Parathyroid adenoma (tissue), 2 donors: ENCODE data around the gene PPIL1.
"Not testable (repeated sequence)": the region's sequence is repeated elsewhere in the genome, so short reads cannot be mapped to it uniquely, and the experiment has no call there.

Experiments
- H2AFZ ChIP-seq: fragments of 300-600 bp; sonication (generic); one replicate; pipeline ENCODE4 v1.7.0; 2017; ENCODE audit warnings: antibody characterized with exemption, mild to moderate bottlenecking
- H3K27ac ChIP-seq: fragments of 300-600 bp; sonication (generic); one replicate; pipeline ENCODE4 v1.7.0; 2017
- H3K27me3 ChIP-seq: fragments of 300-600 bp; sonication (generic); one replicate; pipeline ENCODE4 v1.7.0; 2017; ENCODE audit warnings: low read length; ENCODE audit not compliant: control insufficient read depth, insufficient read depth
- H3K36me3 ChIP-seq: fragments of 300-600 bp; sonication (generic); one replicate; pipeline ENCODE4 v1.7.0; 2017; ENCODE audit warnings: low read length; ENCODE audit not compliant: control insufficient read depth, insufficient read depth
- H3K4me1 ChIP-seq: fragments of 300-600 bp; sonication (generic); one replicate; pipeline ENCODE4 v1.7.0; 2017; ENCODE audit warnings: control low read depth
- H3K4me2 ChIP-seq: fragments of 300-600 bp; sonication (generic); one replicate; pipeline ENCODE4 v1.7.0; 2017; ENCODE audit warnings: low read length
- H3K4me3 ChIP-seq: fragments of 300-600 bp; sonication (generic); one replicate; pipeline ENCODE4 v1.7.0; 2017; ENCODE audit warnings: low read depth, low read length
- H3K79me2 ChIP-seq: fragments of 300-600 bp; sonication (generic); one replicate; pipeline ENCODE4 v1.7.0; 2017; ENCODE audit warnings: control low read depth
- H3K9ac ChIP-seq: fragments of 300-600 bp; sonication (generic); one replicate; pipeline ENCODE4 v1.7.0; 2017; ENCODE audit warnings: mild to moderate bottlenecking
- H3K9me3 ChIP-seq: fragments of 300-600 bp; sonication (generic); one replicate; pipeline ENCODE4 v1.7.0; 2017; ENCODE audit warnings: low read length; ENCODE audit not compliant: control insufficient read depth
- CTCF ChIP-seq: fragments of 300-600 bp; sonication (generic); IDR thresholded peaks from one replicate; pipeline ENCODE4 v1.7.0; 2017; ENCODE audit warnings: antibody characterized with exemption, mild to moderate bottlenecking
- donor health status: primary hyperparathyroidism.

PPIL1 gene

GRCh38 chr6:36904851-36905393 lies 30.3 kb upstream of the PPIL1 start:
- H3K79me2 ChIP-seq, result peaks cover 28% of the 10 kb centered on the region
- no peaks in the 10 kb centered on the region for H3K9me3 ChIP-seq
- H3K9ac ChIP-seq, result no peak overlapping the region
- no peak for TF ChIP-seq CTCF
- H2AFZ ChIP-seq, result no peak overlapping the region
- no peak overlapping the region for H3K27ac ChIP-seq
- H3K36me3 ChIP-seq, result no peaks in the 10 kb centered on the region
- no peak overlapping the region for H3K4me2 ChIP-seq
- peaks cover 14% of the 10 kb centered on the region for H3K4me1 ChIP-seq
- H3K4me3 ChIP-seq, result no peak overlapping the region
- no peaks in the 10 kb centered on the region for H3K27me3 ChIP-seq

DNA sequence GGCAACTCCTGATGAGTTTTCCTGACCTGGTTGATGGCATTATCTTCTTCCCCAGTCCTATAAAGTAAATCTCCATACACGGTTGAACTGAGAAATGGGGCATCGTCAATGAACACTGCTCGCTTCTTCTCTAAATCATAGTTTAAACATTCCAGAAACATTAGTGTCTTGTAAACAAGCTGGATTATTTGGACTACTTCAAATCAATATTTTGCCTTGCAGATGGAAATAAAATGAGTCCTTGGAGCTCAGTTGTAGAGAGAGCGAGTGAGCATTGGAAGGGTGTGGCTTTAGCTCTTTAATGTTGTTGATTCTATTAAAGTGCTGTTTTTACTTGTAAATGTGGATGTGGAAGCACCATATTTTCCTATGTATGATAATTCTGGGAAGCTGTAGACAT lies 29.5 kb upstream of the PPIL1 start:
- Histone ChIP-seq H3K36me3 (no peaks in the 10 kb centered on the region), H3K4me1 (peaks cover 14% of the 10 kb centered on the region), H3K9me3 (no peaks in the 10 kb centered on the region), H2AFZ (no peak overlapping the region), H3K79me2 (peaks cover 26% of the 10 kb centered on the region), H3K9ac (no peak overlapping the region), H3K27me3 (no peaks in the 10 kb centered on the region), H3K4me2 (no peak overlapping the region), H3K4me3 (no peak overlapping the region), H3K27ac (no peak overlapping the region)
- no peak for TF ChIP-seq CTCF

- H3K27me3 ChIP-seq, result no peaks in the 10 kb centered on the region
- no peaks in the 10 kb centered on the region for H3K9me3 ChIP-seq
- H3K36me3 ChIP-seq, result no peaks in the 10 kb centered on the region
- no peak overlapping the region for H3K27ac ChIP-seq
- peak; percentile 14 for TF ChIP-seq CTCF
- H3K9ac ChIP-seq, result peak overlapping the region; percentile 4
- no peak overlapping the region for H3K4me3 ChIP-seq
- H3K79me2 ChIP-seq, result peaks cover 27% of the 10 kb centered on the region
- H3K4me1 ChIP-seq, result no peaks in the 10 kb centered on the region
- H2AFZ ChIP-seq, result no peak overlapping the region
- H3K4me2 ChIP-seq, result no peak overlapping the region
Observed at GRCh38 chr6:36897609-36898008, 23.0 kb upstream of the PPIL1 start.

- no peaks in the 10 kb centered on the region for H3K36me3 ChIP-seq
Observed at GRCh38 chr6:36893976-36894932, 19.7 kb upstream of the PPIL1 start.

GRCh38 chr6:36891153-36891552 lies 16.6 kb upstream of the PPIL1 start:
- H3K79me2 ChIP-seq, result peaks cover 24% of the 10 kb centered on the region
- not testable (repeated sequence) for H3K4me3 ChIP-seq, H3K9me3 ChIP-seq, H3K36me3 ChIP-seq, H3K27me3 ChIP-seq, H2AFZ ChIP-seq, H3K27ac ChIP-seq, H3K4me2 ChIP-seq, H3K9ac ChIP-seq, H3K4me1 ChIP-seq

More at GRCh38 chr6:36893976-36894932, 19.7 kb upstream of the PPIL1 start:
- H3K9me3 ChIP-seq, result no peaks in the 10 kb centered on the region
- H3K27ac ChIP-seq, result no peak overlapping the region
- H3K27me3 ChIP-seq, result no peaks in the 10 kb centered on the region
- no peak overlapping the region for H3K4me3 ChIP-seq
- H3K79me2 ChIP-seq, result peaks cover 32% of the 10 kb centered on the region
- H3K9ac ChIP-seq, result no peak overlapping the region
- H3K4me1 ChIP-seq, result no peaks in the 10 kb centered on the region
- no peak overlapping the region for H2AFZ ChIP-seq
- H3K4me2 ChIP-seq, result no peak overlapping the region
- no peak for TF ChIP-seq CTCF
